IPS-18a (cell line): ENCODE results near the gene NRXN3.

Source experiments
- H3K27ac ChIP-seq: one replicate; pipeline ENCODE4 v1.5.1; 2013; ENCODE audit warnings: low read length
- H3K27me3 ChIP-seq: one replicate; pipeline ENCODE4 v1.6.1; 2013; ENCODE audit warnings: mild to moderate bottlenecking, low read length; ENCODE audit not compliant: control insufficient read depth, insufficient read depth
- H3K36me3 ChIP-seq: one replicate; pipeline ENCODE4 v1.6.1; 2013; ENCODE audit warnings: low read depth, low read length; ENCODE audit not compliant: control insufficient read depth
- H3K4me1 ChIP-seq: one replicate; pipeline ENCODE4 v1.6.1; 2013; ENCODE audit warnings: low read depth, low read length; ENCODE audit not compliant: control insufficient read depth
- H3K4me3 ChIP-seq: one replicate; pipeline ENCODE4 v1.5.1; 2013; ENCODE audit warnings: low read length
- H3K9ac ChIP-seq: one replicate; pipeline ENCODE4 v1.6.1; 2013; ENCODE audit warnings: mild to moderate bottlenecking, low read length, moderate library complexity
- H3K9me3 ChIP-seq: one replicate; pipeline ENCODE4 v1.6.1; 2013; ENCODE audit warnings: low read depth, low read length; ENCODE audit not compliant: control insufficient read depth

Gene NRXN3

DNA sequence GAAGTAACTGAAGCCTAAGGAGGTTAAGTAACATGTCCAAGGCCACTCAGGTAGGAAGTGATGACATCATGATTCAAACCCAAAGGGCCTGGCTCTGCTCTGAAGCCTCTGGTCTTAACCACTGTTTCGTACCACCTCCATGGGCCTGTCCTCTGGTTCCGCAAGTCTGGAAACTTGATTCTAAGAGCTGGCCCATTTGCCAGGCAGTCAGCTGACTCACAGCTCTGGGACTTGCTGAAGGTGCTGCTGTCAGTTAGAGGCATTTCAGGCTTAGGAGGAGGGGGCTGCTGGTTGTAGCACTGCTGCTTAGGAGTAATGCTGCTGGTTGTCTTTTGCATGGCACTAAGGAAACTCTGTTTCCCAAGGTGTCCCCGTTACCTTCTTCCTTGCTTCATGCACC is 7.9 kb downstream of the NRXN3 start:
- H3K9ac ChIP-seq = no peak overlapping the region
- no peaks in the 10 kb centered on the region for H3K9me3 ChIP-seq
- H3K27me3 ChIP-seq = no peaks in the 10 kb centered on the region
- no peak overlapping the region for H3K4me3 ChIP-seq
- no peaks in the 10 kb centered on the region for H3K4me1 ChIP-seq
- H3K27ac ChIP-seq = no peak overlapping the region
- H3K36me3 ChIP-seq = no peaks in the 10 kb centered on the region

DNA sequence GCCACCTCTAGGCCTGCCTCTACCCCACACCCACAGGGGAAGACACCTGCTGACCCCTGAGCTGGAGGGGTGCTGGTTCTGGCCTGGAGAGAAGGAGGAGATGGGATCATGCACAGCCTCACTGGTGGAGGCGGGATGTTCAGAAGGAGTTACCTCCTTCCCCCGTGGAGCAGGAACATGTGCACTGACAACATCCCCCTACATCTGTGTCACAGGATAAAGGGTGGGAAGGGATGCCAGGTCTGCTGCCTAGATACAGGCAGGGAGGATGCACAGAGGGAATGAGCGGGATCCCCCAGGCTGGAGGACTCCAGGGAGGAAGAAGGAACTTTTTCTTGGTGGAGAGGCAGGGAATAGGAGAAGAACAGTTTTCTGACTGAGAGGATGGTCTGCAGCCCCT is 8.8 kb downstream of the NRXN3 start:
- Histone ChIP-seq H3K36me3 (no peaks in the 10 kb centered on the region), H3K9ac (no peak overlapping the region), H3K4me3 (no peak overlapping the region), H3K27me3 (no peaks in the 10 kb centered on the region), H3K27ac (no peak overlapping the region), H3K4me1 (no peaks in the 10 kb centered on the region), H3K9me3 (no peaks in the 10 kb centered on the region)

DNA sequence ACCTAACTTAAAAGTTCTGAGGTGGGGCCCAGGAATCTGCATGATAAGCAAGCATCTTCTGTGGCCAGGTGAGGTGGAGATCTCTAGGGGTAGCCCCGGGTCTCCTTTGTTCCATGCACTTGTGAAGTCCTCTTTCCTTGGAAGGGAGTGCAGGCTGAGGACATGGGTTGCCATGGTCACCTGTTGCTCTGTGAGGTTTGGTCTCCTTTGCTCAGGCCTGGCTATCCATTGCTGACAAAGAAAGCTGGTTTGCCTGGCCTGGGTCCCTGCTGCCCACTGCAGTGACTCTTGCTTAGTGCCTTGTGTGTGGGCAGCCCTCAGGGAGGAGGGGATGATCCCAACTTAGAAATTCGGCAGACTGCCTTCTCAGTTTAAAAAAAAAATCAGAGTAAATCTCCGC is 11.1 kb downstream of the NRXN3 start:
- H3K9me3 ChIP-seq = no peaks in the 10 kb centered on the region
- no peaks in the 10 kb centered on the region for H3K36me3 ChIP-seq
- H3K4me1 ChIP-seq = no peaks in the 10 kb centered on the region
- H3K27ac ChIP-seq = no peak overlapping the region
- no peaks in the 10 kb centered on the region for H3K27me3 ChIP-seq
- H3K4me3 ChIP-seq = no peak overlapping the region
- H3K9ac ChIP-seq = no peak overlapping the region

DNA sequence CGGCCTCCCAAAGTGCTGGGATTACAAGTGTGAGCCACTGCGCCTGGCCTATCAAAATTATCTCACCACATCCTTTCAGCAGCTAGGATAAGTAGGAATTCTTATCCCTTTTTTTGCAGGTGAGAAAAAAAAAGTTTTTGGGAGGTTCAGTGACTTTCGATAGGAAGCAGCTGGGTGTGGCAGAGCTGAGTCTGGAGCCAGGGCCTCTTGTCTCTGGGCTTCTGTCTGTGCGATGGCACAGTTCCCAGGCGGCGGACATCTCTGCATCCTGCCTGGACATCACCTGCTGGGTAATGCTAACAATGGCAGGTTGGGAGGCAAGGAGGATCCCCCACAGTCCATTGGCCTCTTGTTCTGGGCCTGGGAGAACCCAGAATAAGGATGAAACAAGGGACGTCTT is 12.5 kb downstream of the NRXN3 start:
- Histone ChIP-seq H3K27ac (no peak overlapping the region), H3K9me3 (no peaks in the 10 kb centered on the region), H3K27me3 (no peaks in the 10 kb centered on the region), H3K4me1 (no peaks in the 10 kb centered on the region), H3K36me3 (no peaks in the 10 kb centered on the region), H3K4me3 (no peak overlapping the region), H3K9ac (no peak overlapping the region)

DNA sequence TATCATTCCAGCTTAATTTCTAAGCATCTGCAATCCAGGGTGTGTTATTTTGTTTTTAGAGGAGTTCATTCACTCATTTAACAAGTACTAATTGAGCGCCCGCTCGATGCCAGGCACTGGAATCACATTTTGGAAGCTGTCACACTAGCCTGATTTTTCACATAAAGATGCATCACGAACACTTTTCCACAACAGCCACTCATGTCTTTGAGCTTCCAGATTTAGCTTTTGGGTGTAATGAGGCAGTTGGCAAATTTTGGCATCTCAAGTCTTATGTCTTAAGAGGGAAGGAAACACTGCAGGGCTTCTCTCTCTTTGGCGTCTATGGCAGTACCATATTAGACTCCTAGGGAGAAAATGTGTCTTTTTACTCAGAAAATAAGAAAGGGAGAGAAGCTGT is 14.0 kb downstream of the NRXN3 start:
- Histone ChIP-seq H3K9me3 (no peaks in the 10 kb centered on the region), H3K27ac (no peak overlapping the region), H3K4me3 (no peak overlapping the region), H3K36me3 (no peaks in the 10 kb centered on the region), H3K9ac (no peak overlapping the region), H3K27me3 (no peaks in the 10 kb centered on the region), H3K4me1 (no peaks in the 10 kb centered on the region)

DNA sequence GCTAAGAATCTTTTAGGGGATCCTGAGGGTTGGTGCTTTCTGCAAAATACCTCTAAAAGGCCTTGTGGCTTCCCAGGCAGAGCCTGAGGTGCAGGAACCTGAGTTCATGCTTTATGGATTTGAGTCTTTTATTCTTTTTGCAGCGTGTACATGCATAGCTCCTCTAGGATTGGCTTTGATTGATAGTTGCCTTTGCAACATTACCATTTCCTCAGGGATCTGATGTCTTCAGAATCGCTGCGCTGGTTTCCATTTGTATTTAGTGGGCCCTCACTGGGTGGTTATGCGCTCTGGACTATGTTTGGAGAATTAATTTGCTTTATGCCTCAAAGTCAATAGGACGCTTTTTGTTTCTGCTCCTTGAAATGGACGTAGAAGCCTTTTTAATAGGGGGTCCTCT is 16.1 kb downstream of the NRXN3 start:
- no peak overlapping the region for H3K4me3 ChIP-seq

DNA sequence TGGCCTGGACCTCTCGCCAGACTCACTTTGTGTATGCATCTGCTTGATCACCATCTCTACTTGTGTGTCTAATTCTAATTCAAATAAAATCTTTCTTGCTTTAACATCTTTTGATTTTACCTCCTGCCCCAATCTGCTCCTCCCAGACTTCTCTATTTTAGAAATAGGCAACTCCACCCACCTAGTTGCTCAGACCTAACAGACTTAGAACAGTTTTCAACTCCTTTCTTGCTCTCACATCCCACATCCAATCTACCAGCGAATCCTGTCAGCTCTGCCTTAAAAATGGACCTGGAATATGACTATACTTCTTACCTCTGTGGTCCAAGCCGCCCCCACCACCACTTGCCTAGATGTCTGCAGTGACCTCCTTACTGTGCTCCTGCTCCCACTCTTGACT is 18.7 kb downstream of the NRXN3 start:
- Histone ChIP-seq H3K27ac (no peak overlapping the region), H3K27me3 (no peaks in the 10 kb centered on the region), H3K9ac (no peak overlapping the region), H3K9me3 (no peaks in the 10 kb centered on the region), H3K36me3 (no peaks in the 10 kb centered on the region), H3K4me1 (no peaks in the 10 kb centered on the region), H3K4me3 (no peak overlapping the region)

More for the DNA sequence above, 16.1 kb downstream of the NRXN3 start:
- Histone ChIP-seq H3K4me1 (no peaks in the 10 kb centered on the region), H3K9ac (no peak overlapping the region), H3K36me3 (no peaks in the 10 kb centered on the region), H3K9me3 (no peaks in the 10 kb centered on the region), H3K27me3 (no peaks in the 10 kb centered on the region), H3K27ac (no peak overlapping the region)

DNA sequence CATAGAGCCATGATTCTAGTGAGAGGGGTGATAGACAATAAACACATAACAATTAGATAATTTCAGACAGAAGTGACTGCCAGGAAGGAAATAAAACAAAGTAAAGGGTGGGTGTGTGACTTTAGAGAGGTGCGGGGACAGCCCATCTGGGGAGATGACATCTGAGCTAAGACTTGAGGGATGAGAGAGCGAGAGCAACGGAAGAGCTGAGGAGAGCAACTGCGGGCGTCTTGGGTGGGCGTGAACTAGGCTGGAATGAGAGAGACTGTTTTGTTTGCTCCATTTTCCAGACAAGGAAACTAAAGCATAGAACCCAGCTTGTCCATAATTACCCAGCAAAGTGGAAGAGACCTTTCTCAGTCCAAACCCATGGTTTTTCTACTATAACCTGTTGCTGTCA is 25.3 kb downstream of the NRXN3 start:
- Histone ChIP-seq H3K36me3 (no peaks in the 10 kb centered on the region), H3K27me3 (no peaks in the 10 kb centered on the region), H3K9me3 (no peaks in the 10 kb centered on the region), H3K4me3 (no peak overlapping the region), H3K27ac (no peak overlapping the region), H3K9ac (no peak overlapping the region), H3K4me1 (no peaks in the 10 kb centered on the region)

DNA sequence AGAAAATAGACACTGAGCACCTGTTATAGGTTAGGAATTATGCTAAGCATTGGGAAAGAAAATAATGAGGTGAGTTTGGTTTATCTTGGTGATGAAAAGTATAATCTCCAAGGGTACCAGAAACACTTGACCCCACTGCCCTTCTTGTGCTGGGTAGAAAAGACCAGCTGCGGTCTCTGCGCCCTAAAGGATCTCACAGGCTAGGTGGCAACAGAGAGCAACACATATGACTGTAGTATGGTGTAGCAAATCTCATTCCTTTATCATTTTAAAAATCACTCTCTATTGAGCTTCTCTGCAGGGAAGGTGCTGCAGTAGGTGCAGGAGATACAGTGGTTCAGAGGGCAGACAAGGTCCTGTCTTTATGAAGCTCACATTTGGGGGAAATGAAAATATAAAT is 26.1 kb downstream of the NRXN3 start:
- no peaks in the 10 kb centered on the region for H3K4me1 ChIP-seq
- no peaks in the 10 kb centered on the region for H3K36me3 ChIP-seq
- H3K9me3 ChIP-seq = no peaks in the 10 kb centered on the region
- H3K9ac ChIP-seq = no peak overlapping the region
- no peak overlapping the region for H3K4me3 ChIP-seq
- H3K27ac ChIP-seq = no peak overlapping the region
- H3K27me3 ChIP-seq = no peaks in the 10 kb centered on the region

DNA sequence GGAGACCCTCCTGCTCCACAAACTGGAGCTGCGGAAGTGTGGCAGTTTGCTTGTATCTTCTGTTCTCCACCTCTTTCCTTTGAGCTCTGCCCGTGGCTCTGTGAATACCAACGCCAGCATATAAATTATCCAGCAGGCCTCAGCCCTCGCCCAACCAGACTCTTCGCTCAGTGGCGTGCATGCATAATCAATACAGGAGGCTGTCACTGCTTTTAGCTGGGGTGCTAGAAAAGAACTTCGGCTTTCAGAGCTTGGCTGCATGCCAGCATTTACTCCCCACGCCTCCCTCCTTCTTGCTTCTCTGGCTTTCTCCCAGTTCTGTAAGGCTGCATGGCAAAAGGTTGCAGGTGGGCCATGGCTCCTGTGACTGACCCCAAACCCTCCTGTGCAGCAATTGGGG is 26.9 kb downstream of the NRXN3 start:
- H3K36me3 ChIP-seq = no peaks in the 10 kb centered on the region
- no peak overlapping the region for H3K4me3 ChIP-seq
- no peak overlapping the region for H3K9ac ChIP-seq
- H3K9me3 ChIP-seq = no peaks in the 10 kb centered on the region
- H3K4me1 ChIP-seq = no peaks in the 10 kb centered on the region
- no peaks in the 10 kb centered on the region for H3K27me3 ChIP-seq
- H3K27ac ChIP-seq = no peak overlapping the region

DNA sequence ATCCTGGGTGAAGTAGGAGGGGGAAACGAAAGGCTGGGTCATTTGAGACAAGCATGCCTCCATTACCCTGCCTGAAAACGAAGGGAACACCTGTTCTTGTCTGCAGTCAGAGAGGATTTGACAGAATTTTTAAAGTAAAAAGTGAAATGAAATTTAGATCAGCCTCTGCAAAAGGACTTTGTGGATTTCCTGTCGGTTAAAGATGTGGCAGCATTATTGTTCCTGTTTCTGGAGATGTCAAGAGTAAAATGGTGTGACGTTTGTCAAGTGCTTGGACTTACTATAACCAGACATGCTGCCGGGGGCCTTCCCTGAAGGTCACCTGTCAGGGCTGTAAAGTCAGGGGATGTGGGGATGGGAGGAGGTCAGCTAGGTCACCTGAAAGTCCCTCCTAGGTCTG is 32.0 kb downstream of the NRXN3 start:
- H3K9ac ChIP-seq = no peak overlapping the region
- H3K27me3 ChIP-seq = no peaks in the 10 kb centered on the region
- peaks cover 9% of the 10 kb centered on the region for H3K4me1 ChIP-seq
- H3K9me3 ChIP-seq = no peaks in the 10 kb centered on the region
- H3K4me3 ChIP-seq = no peak overlapping the region
- no peak overlapping the region for H3K27ac ChIP-seq
- no peaks in the 10 kb centered on the region for H3K36me3 ChIP-seq

DNA sequence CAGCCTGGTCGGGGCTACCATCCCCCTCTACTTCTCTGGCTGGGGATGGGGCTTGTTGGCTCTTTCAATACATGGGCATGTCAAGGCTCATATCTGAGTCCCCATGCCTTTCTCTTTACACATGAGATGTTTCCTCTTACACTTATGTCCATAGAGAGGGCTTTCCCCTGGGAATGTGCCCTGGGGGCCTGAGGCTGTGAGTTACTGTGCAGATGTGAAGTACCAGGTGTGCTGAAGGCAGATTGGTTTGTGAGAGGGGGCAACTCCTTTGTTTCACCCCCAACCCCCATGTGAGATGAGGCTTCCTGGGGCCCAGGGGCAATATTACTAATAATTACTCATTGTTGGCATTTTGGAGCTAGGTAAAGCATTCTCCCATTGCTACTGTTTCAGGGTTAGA is 32.8 kb downstream of the NRXN3 start:
- Histone ChIP-seq H3K9me3 (no peaks in the 10 kb centered on the region), H3K4me3 (no peak overlapping the region), H3K27me3 (no peaks in the 10 kb centered on the region), H3K4me1 (peaks cover 9% of the 10 kb centered on the region), H3K9ac (no peak overlapping the region), H3K27ac (no peak overlapping the region), H3K36me3 (no peaks in the 10 kb centered on the region)

DNA sequence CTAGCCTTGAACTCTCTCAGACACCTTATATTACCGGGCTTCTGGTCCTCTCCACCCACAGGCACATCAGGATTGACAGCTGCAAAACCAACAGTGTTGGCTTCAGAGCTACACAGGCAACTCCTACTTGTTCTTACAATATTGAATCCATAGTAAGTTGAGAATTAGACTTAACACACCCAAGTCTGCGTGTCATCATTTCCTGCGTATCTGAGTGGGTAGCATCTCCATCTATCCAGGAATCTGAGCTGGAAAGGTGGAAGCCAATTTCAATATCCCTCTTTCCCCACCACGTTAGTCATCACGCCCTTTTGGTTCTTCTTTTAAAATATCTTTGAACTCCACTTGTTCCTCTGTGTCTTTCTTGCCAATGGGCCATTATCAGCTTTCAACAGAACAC is 37.2 kb downstream of the NRXN3 start:
- H3K4me3 ChIP-seq = no peak overlapping the region
- H3K9ac ChIP-seq = no peak overlapping the region
- H3K4me1 ChIP-seq = peaks cover 9% of the 10 kb centered on the region
- no peaks in the 10 kb centered on the region for H3K36me3 ChIP-seq
- H3K27ac ChIP-seq = no peak overlapping the region
- no peaks in the 10 kb centered on the region for H3K9me3 ChIP-seq
- no peaks in the 10 kb centered on the region for H3K27me3 ChIP-seq
